SKM-1 treated with dmso at 0.1 percent for 144 hours (cell line): ENCODE data around the gene ARSD.
"Not testable (repeated sequence)": the region's sequence is repeated elsewhere in the genome, so short reads cannot be mapped to it uniquely, and the experiment has no call there.

ENCODE experiments used
- DNase-seq: peaks from one replicate; lab custom pipeline; 2025; ENCODE audit not compliant: unreplicated experiment; lab: John Stamatoyannopoulos, UW

ARSD gene

DNA sequence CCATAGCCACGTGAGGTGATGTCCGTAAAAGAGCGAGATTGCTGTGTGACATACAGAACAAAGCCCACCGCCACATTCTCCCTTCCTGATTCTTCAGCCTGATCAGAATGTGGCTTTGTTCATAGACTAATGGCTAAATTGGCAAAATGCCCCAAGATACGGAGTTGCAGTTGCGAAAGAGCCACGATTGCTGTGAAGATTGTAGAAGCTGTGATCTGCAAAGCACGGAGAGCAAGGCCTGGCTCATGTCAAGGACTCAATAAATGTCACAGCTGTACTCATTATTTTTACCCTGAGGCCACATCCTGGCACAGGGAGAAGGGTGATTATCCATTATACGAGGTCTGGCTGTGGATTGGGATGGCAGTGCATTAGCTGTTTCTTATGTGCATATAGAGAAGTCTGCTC, 34.2 kb downstream of the ARSD start:
- no peak for DNase-seq

DNA sequence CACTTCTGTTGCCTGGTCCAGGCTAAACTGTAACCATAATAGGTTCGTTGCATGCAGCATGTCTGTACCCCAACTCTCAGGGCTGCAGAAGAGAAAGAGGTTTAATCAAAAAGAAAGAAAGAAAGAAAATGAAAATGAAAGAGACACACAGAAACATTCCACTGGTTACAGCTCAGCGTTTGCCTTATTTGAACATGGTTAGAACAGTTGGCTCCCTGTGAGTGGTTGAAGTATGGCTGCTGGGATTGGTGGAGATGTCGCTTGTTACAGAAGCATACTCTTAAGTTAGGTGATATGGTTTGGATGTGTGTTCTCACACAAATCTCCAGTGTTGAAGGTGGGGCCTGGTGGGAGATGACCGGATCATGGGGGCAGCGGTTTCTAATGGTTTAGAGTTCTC, 36.3 kb downstream of the ARSD start:
- DNase-seq: no peak

DNA sequence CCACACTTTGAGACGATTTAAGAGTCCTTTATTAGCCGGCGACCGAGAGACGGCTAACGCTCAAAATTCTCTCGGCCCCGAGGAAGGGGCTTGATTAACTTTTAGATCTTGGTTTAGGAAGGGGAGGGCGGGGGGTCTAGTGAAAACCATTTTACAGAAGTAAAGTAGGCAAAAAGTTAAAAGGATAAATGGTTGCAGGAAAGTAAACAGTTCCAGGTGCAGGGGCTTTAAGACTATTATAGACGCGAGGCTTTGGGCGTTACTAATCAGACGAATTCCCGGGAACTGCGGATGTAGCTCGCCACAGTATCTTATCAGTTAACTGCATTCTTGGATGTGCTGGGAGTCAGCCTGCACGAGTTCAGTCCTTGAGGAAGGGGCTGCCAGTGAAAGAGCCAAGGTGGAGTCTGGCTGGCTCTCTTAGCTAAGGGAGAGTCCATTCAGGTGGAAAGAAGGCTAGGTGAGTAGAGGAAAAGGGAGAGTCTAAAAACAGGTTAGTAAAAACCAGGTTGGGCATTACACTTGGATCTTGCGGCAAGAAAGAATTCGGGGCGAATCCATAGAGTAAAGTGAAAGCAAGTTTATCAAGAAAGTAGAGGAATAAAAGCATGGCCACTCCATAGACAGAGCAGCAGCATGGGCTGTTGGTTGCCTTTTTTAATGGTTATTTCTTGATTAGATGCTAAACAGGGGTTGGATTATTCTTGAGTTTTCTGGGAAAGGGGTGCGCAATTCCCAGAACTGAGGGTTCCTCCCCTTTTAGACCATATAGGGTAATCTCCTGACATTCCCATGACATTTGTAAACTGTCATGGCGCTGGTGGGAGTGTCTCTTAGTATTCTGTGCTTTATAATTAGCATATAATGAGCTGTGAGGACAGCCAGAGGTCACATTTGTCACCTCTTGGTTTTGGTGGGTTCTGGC, 38.3 kb downstream of the ARSD start:
- DNase-seq: not testable (repeated sequence)

DNA sequence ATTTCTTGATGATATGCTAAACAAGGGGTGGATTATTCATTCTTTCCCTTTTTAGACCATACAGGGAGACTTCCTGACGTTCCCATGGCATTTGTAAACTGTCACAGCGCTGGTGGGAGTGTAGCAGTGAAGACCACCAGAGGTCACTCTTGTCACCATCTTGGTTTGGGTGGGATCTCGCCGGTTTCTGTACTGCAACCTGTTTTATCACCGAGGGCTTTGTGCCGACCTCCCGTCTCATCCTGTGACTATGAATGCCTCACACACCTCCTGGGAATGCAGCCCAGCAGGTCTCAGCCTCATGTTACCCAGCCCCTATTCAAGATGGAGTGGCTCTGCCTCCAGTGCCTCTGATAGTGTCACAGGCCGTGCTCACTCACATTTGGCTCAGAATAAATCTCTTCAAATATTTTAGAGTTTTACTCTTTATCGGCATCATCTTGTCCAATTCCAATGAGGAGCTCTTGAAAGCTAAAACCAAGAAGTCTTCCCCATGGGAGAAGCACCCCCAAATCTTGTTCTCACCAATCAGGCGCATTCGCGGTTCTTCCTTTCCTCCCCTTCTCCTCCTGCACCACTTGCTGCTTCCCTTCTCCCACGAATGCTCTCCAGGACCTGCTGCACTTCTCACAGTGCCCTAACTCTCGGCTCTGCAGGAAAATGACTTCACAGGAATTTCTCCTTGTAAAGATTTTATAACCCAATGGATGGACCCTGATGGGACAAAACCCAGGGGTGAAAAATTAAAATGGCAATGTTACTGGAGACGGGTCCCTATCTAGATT, 39.2 kb downstream of the ARSD start:
- not testable (repeated sequence) for DNase-seq

GRCh38 chrX:2889045-2889605, 40.0 kb downstream of the ARSD start:
- no peak for DNase-seq

DNA sequence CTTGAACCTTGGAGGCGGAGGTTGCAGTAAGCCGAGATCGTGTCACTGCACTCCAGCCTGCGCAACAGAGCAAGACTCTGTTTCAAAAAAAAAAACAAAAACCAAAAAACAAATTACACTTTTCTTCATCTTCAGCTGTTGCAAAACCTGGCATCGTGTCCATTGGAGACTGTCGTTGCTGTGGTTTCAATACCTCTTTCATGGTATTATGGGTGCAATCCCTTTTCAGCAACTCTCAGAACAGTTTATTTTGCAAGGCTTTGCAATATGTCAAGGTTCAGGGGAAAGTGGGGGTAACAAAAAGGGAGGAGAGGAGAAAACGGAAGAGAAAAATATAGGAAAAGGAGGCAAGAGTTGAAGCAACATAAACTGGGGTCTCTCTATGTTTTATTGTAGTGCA, 40.8 kb downstream of the ARSD start:
- DNase-seq: peak; percentile 47

DNA sequence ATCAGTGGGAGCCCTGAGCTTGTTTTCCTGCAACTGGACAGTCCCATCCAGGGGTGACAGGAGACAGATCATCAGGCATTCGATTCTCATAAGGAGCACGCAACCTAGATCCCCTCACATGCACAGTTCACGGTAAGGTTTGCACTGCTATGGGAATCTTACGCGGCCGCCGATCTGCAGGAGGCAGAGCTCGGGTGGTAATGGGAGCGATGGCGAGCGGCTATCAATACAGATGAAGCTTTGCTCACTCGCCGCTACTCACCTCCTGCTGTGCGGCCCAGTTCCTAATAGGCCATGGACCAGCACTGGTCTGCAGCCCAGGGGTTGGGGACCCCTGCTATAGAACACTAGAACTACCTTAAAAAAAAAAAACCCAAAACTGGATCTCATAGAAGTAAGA, 45.4 kb downstream of the ARSD start:
- no peak for DNase-seq

- no peak for DNase-seq
Observed at GRCh38 chrX:2879670-2880069, 49.5 kb downstream of the ARSD start.

GRCh38 chrX:2878563-2878962, 50.6 kb downstream of the ARSD start:
- DNase-seq: no peak

DNA sequence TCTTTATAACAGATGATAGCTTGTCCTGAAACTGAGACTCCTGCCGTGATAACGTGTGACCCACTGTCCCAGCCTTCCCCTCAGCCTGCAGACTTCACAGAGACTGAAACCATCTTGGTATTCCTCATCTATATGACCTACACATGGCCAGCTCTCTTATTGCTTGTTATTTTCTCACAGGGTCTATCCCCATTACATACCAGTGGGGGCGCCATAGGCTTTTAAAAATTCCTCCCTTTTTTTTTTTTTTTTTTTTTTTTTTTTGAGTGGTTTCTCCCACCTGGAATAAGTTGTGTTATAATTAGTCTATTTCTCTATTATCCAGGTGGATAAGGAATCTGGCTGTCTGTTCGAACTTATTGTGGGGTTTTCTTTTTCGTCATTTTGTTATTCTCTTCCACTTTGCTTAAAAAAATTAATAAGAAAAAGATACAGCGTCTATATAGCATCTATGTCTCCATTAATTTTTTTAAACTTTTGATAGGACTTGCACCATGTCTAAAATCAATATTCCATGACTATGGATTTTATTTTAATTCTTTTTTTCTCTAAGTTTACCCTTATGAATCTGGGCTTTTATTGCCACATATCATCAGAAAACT, 53.2 kb downstream of the ARSD start:
- peak; percentile 0 for DNase-seq

- DNase-seq: no peak
Observed at GRCh38 chrX:2875136-2875481, 54.0 kb downstream of the ARSD start.

DNA sequence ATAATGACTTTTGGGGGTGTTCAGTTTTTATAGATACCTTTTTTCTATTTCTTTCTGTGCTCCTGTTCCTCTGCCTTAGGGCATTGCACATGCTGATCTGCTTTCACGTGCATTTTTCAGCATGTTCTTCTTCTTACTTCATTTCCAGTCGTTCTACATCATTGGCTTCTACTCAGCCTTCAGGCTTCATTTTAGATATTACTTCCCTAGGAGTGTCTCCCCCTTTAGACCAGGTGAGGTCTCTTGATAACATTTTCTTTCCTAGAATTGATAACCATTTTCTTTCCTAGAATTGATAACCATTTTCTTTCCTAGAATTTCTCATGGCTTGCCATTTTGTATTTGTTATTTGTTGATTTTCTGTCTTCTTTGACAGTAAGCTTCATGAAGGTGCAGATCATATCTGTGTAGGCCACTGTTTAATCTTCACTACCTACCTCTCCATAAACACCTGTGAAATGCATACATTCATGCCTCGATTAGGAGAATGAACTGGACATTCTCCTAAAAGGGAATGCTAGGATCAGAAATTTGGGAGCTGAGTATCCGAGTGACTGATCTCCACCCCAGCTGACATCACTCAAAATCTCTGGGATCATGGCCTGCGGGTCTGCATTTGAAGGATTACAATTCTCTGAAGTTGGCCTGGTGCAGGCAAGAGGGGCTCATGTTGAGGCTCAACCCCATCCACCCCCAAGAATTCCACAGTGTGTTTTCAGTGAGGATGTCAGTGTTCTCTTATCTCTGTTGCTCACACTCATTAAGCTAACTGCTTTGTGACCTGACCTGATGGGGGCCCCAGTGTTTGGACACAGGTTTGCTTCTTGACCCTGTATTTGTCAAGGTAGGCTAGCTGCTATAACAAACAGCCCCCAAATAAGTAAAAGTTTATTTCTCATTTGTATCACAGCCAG, 54.7 kb downstream of the ARSD start:
- DNase-seq: no peak

- no peak for DNase-seq
Observed at GRCh38 chrX:2872671-2873277, 56.4 kb downstream of the ARSD start.

- DNase-seq: no peak
Observed at GRCh38 chrX:2871831-2872230, 57.3 kb downstream of the ARSD start.

GRCh38 chrX:2870650-2871049, 58.5 kb downstream of the ARSD start:
- no peak for DNase-seq

- no peak for DNase-seq
Observed at GRCh38 chrX:2867206-2867605, 61.9 kb downstream of the ARSD start.

- DNase-seq: no peak
Observed at GRCh38 chrX:2863646-2864045, 65.5 kb downstream of the ARSD start.

DNA sequence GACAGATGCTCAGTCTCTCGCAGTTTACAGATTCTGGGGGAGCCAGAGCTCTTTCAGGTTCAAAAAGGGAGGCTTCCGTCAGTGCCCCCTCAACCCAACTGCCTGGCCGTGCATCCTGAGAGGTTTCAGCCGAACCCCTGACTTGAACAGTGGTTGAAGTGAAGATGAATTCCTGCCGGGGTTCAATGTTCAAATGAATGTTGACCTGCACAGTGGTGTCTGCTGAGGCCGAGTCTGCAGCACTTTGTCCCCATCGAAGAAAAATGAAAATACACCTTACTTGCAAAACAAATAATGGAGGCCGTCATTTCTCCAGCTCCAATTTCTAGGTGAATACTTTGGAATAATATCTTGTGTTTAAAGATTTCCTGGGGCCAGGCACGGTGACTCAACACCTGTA, 66.7 kb downstream of the ARSD start:
- no peak for DNase-seq

- DNase-seq: no peak
Observed at GRCh38 chrX:2859197-2859797, 69.8 kb downstream of the ARSD start.

DNA sequence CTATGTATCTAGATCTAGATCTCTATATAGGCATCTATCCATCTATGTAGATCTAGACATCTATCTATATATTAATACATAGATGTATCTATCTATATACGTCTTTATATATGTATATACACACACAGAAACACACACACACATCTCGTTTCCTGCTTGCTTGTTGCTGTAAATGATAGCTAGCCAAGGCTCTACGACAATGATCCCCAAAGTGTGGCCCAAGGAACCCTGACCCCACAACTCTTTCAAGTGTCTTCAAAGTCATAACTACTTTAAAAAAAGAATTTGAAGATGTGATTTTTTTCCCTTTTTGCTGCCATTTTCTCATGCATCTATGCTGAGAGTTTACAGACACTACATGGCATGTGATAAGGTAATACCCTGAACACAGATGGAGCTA, 71.6 kb downstream of the ARSD start:
- no peak for DNase-seq
